H1 (cell line): Measurements from ENCODE around the gene CAPZB. TPM values are rescaled to one million over a fixed set of nuclear protein-coding genes. Genes with fewer than 3 reads are reported as not detected.

Experiments
- CTCF ChIA-PET: fragments of 300-600 bp; sonication (Branson Sonifier 250); formaldehyde crosslinking; loops from one replicate; lab custom pipeline; 2021; ENCODE audit not compliant: partially characterized antibody; lab: Charles Lee
- POLR2A ChIA-PET: fragments of 300-600 bp; sonication (Branson Sonifier 250); formaldehyde crosslinking; loops from one replicate; lab custom pipeline; 2021; ENCODE audit warnings: inconsistent platforms; ENCODE audit not compliant: partially characterized antibody; lab: Charles Lee
- DNase-seq, 2 experiments: peaks; one replicate each; pipeline versions ENCODE4 v3.0.0 to v3.0.0-alpha.2; 2010 to 2022; ENCODE audit warnings: low spot score in 2 of 2, low read depth in 1 of 2, mixed read lengths in 1 of 2
- FAIRE-seq: peaks from 2 replicates; lab custom pipeline; 2011; peaks lifted over from hg19 to GRCh38; lab: Jason Lieb, UNC
- H2AFZ ChIP-seq: 2 replicates; pipeline ENCODE4 v1.8.1; 2012; ENCODE audit warnings: low read length, inconsistent platforms
- H2AK5ac ChIP-seq: 2 replicates; pipeline ENCODE4 v1.6.1; 2013; ENCODE audit warnings: low read depth, low read length
- H2BK120ac ChIP-seq: replicated peaks from 2 replicates; pipeline ENCODE3; 2013; ENCODE audit warnings: low read depth, low read length, inconsistent platforms
- H2BK12ac ChIP-seq: 2 replicates; pipeline ENCODE4 v1.6.1; 2013; ENCODE audit warnings: low read depth, low read length
- H2BK15ac ChIP-seq: 2 replicates; pipeline ENCODE4 v1.6.1; 2013; ENCODE audit warnings: low read length
- H2BK20ac ChIP-seq: 2 replicates; pipeline ENCODE4 v1.6.1; 2013; ENCODE audit warnings: low read length
- H2BK5ac ChIP-seq: 2 replicates; pipeline ENCODE4 v1.6.1; 2013; ENCODE audit warnings: low read depth, low read length
- H3K14ac ChIP-seq: 2 replicates; pipeline ENCODE4 v1.6.1; 2013; ENCODE audit warnings: inconsistent platforms; ENCODE audit not compliant: insufficient read length
- H3K18ac ChIP-seq: 2 replicates; pipeline ENCODE4 v1.6.1; 2013; ENCODE audit warnings: low read length; ENCODE audit errors: extremely low read depth
- H3K23ac ChIP-seq: 2 replicates; pipeline ENCODE4 v1.6.1; 2013; ENCODE audit warnings: inconsistent platforms; ENCODE audit not compliant: insufficient read length
- H3K23me2 ChIP-seq: 2 replicates; pipeline ENCODE4 v1.6.1; 2013; ENCODE audit warnings: low read depth, low read length
- H3K27ac ChIP-seq: 2 replicates; pipeline ENCODE4 v1.6.1; 2011; ENCODE audit warnings: low read depth, low read length, inconsistent platforms
- H3K27me3 ChIP-seq, 4 experiments: replicated peaks in 1 of 4; 1 replicate in 1 of 4; 2 replicates in 3 of 4; pipeline versions ENCODE4 v1.6.1 to v1.8.1; 2011 to 2013; ENCODE audit warnings: low read length in 3 of 4, mild to moderate bottlenecking in 3 of 4, inconsistent platforms in 2 of 4, mixed read lengths in 2 of 4, moderate library complexity in 1 of 4; ENCODE audit not compliant: control insufficient read depth in 3 of 4, insufficient read depth in 3 of 4; ENCODE audit errors: extremely low read depth in 1 of 4
- H3K36me3 ChIP-seq, 4 experiments: 2 replicates each; pipeline versions ENCODE4 v1.6.1 to v1.8.1; 2011 to 2013; ENCODE audit warnings: mild to moderate bottlenecking in 4 of 4, low read length in 3 of 4, moderate library complexity in 2 of 4, control low read depth in 1 of 4, inconsistent platforms in 1 of 4; ENCODE audit not compliant: insufficient read depth in 4 of 4, control insufficient read depth in 2 of 4
- H3K4ac ChIP-seq: replicated peaks from 2 replicates; pipeline ENCODE3; 2013; ENCODE audit warnings: low read length, low read depth, mixed read lengths, inconsistent platforms; ENCODE audit not compliant: insufficient read length
- H3K4me1 ChIP-seq, 4 experiments: replicated peaks in 1 of 4; 1 replicate in 1 of 4; 2 replicates in 3 of 4; pipeline versions ENCODE4 v1.6.1 to v1.8.1; 2011 to 2013; ENCODE audit warnings: low read length in 3 of 4, inconsistent platforms in 2 of 4, mixed read lengths in 1 of 4; ENCODE audit not compliant: insufficient read depth in 4 of 4, control insufficient read depth in 3 of 4
- H3K4me2 ChIP-seq, 2 experiments: 2 replicates each; pipeline versions ENCODE4 v1.6.1 to v1.8.1; 2011 to 2013; ENCODE audit warnings: low read depth in 2 of 2, low read length in 2 of 2, control low read depth in 1 of 2, inconsistent platforms in 1 of 2, mild to moderate bottlenecking in 1 of 2; ENCODE audit not compliant: insufficient read depth in 1 of 2
- H3K4me3 ChIP-seq, 4 experiments: fragments of 200-600, 300-600 bp in 1 of 4; sonication (generic), shearing (Covaris generic), sonication (Bioruptor Twin) in 1 of 4; 2 replicates each; pipeline versions ENCODE4 v1.5.1 to v1.8.1; 2011 to 2016; ENCODE audit warnings: low read length in 4 of 4, low read depth in 3 of 4, control low read depth in 2 of 4, inconsistent platforms in 2 of 4, mild to moderate bottlenecking in 2 of 4, mixed read lengths in 1 of 4, moderate library complexity in 1 of 4; ENCODE audit not compliant: insufficient read depth in 2 of 4; ENCODE audit errors: extremely low read depth in 1 of 4
- H3K56ac ChIP-seq: replicated peaks from 2 replicates; pipeline ENCODE3; 2013; ENCODE audit warnings: low read depth, mild to moderate bottlenecking, mixed read lengths, low read length, inconsistent platforms; ENCODE audit not compliant: insufficient read length
- H3K79me1 ChIP-seq: 2 replicates; pipeline ENCODE4 v1.6.1; 2013; ENCODE audit warnings: low read depth, low read length, control low read depth
- H3K79me2 ChIP-seq, 2 experiments: 2 replicates each; pipeline versions ENCODE4 v1.6.1 to v1.8.1; 2012 to 2013; ENCODE audit warnings: low read length in 2 of 2, mild to moderate bottlenecking in 2 of 2, inconsistent platforms in 1 of 2; ENCODE audit not compliant: insufficient read depth in 2 of 2, control insufficient read depth in 1 of 2
- H3K9ac ChIP-seq, 4 experiments: replicated peaks in 1 of 4; 1 replicate in 1 of 4; 2 replicates in 3 of 4; pipeline versions ENCODE4 v1.6.1 to v1.8.1; 2011 to 2013; ENCODE audit warnings: low read depth in 3 of 4, low read length in 3 of 4, control low read depth in 2 of 4, mild to moderate bottlenecking in 2 of 4, moderate library complexity in 2 of 4, inconsistent platforms in 1 of 4; ENCODE audit errors: extremely low read depth in 1 of 4
- H3K9me3 ChIP-seq, 2 experiments: 2 replicates each; pipeline versions ENCODE4 v1.6.1 to v1.8.1; 2012 to 2013; ENCODE audit warnings: mild to moderate bottlenecking in 2 of 2, moderate library complexity in 2 of 2, control low read depth in 1 of 2, inconsistent platforms in 1 of 2, low read depth in 1 of 2, low read length in 1 of 2, mixed read lengths in 1 of 2; ENCODE audit not compliant: insufficient read depth in 2 of 2
- H4K20me1 ChIP-seq, 2 experiments: replicated peaks in 1 of 2; 2 replicates each; pipeline versions ENCODE3 to v1.8.1; 2011 to 2013; ENCODE audit warnings: inconsistent platforms in 2 of 2, low read length in 2 of 2, mild to moderate bottlenecking in 1 of 2; ENCODE audit not compliant: insufficient read depth in 2 of 2, control insufficient read depth in 1 of 2
- H4K5ac ChIP-seq: 2 replicates; pipeline ENCODE4 v1.6.1; 2013; ENCODE audit warnings: low read length, low read depth, mixed read lengths, inconsistent platforms; ENCODE audit not compliant: insufficient read length
- H4K8ac ChIP-seq: 2 replicates; pipeline ENCODE4 v1.8.0; 2013; ENCODE audit warnings: mild to moderate bottlenecking, moderate library complexity, low read length, inconsistent platforms; ENCODE audit not compliant: insufficient read depth; ENCODE audit errors: extremely low read depth
- H4K91ac ChIP-seq: replicated peaks from 2 replicates; pipeline ENCODE3; 2013; ENCODE audit warnings: low read length, mixed read lengths, inconsistent platforms; ENCODE audit not compliant: insufficient read length
- ATF3 ChIP-seq: IDR thresholded peaks from 2 replicates; pipeline ENCODE4 v1.6.1; 2011; ENCODE audit warnings: low read depth, mild to moderate bottlenecking, low read length; ENCODE audit not compliant: insufficient read depth
- TCF12 ChIP-seq: IDR thresholded peaks from 2 replicates; pipeline ENCODE4 v1.6.1; 2011; ENCODE audit warnings: low read depth, mild to moderate bottlenecking, low read length
- whole genome bisulfite sequencing, 2 experiments: shearing (Covaris generic) in 1 of 2; methylation state at CpG; one replicate each; pipeline versions ENCODE4 v1.1.6 to v1.1.7; 2013 to 2015; ENCODE audit warnings: low lambda C conversion rate in 2 of 2, mixed read lengths in 2 of 2, inconsistent platforms in 1 of 2, low coverage in 1 of 2, missing lambda C conversion rate in 1 of 2; ENCODE audit not compliant: insufficient replicate concordance in 2 of 2, insufficient coverage in 1 of 2, insufficient read length in 1 of 2; ENCODE audit errors: extremely low coverage in 1 of 2, missing lambda C conversion rate in 1 of 2; 5-methylcytosine and 5-hydroxymethylcytosine counted together
- polyA plus RNA-seq, 7 experiments: library from polyadenylated mRNA; depleted of rRNA in 3 of 7; stranded (reverse) in 5 of 7; unstranded in 2 of 7; fragments of >200 nt in 5 of 7; fragments of 200-250 nt in 2 of 7; gene quantifications; 1 replicate in 5 of 7; 2 replicates in 1 of 7; 4 replicates in 1 of 7; pipeline versions ENCODE4 v1.2.1 to v1.2.3, GENCODE V29; 2011 to 2013; ENCODE audit warnings: missing spikeins in 2 of 7, mixed read lengths in 2 of 7
- total RNA-seq: library from RNA; stranded (reverse); fragmentation: NEBNext Ultra II Directional; extraction: Animal tissue kit (Norgen Biotek cat#: 25700); gene quantifications from 2 replicates; pipeline ENCODE4 v1.2.1, GENCODE V29; 2021

The CAPZB gene
- total and polyA plus RNA-seq, 2 of the 8 experiments (the other 6 are each of a cell fraction or from before 2014, with no cell fraction given) = 162 to 371 TPM

GRCh38 chr1:19392221-19392620, 93.1 kb downstream of the CAPZB start:
- Histone ChIP-seq H2BK15ac (no peak overlapping the region), H3K4ac (no peak overlapping the region), H2BK12ac (no peak overlapping the region), H3K27ac (no peak overlapping the region), H3K56ac (no peak overlapping the region), H3K4me3 (no peak overlapping the region), H3K79me1 (peaks cover 25% of the 10 kb centered on the region; the same call in 1 of the 2 replicates), H3K23ac (no peak overlapping the region), H3K79me2 (peaks cover 0 to 87% of the 10 kb centered on the region in 2 experiments; a peak in 2 of 4 replicates), H3K9me3 (no peaks in the 10 kb centered on the region), H3K18ac (no peak overlapping the region), H3K4me2 (no peak overlapping the region), H3K9ac (no peak overlapping the region), H4K5ac (no peak overlapping the region), H3K36me3 (no peaks in the 10 kb centered on the region), H2BK20ac (no peak overlapping the region), H3K23me2 (no peaks in the 10 kb centered on the region), H3K14ac (no peak overlapping the region), H2AFZ (no peak overlapping the region), H4K20me1 (peaks cover 10 to 30% of the 10 kb centered on the region in 2 experiments), H3K4me1 (peaks cover 0 to 10% (median 4%) of the 10 kb centered on the region in 4 experiments; a peak in 5 of 7 replicates), H2BK5ac (no peak overlapping the region), H4K8ac (no peak overlapping the region), H2AK5ac (no peak overlapping the region), H3K27me3 (no peaks in the 10 kb centered on the region), H4K91ac (no peak overlapping the region), H2BK120ac (no peak overlapping the region)
- TF ChIP-seq TCF12 (no peak), ATF3 (no peak)
- FAIRE-seq (no peak), DNase-seq (no peak)
- 93% methylated on average over 6 of the region's 9 CpGs; no CpG with 5 or more reads in 1 of the 2 experiments for WGBS, 2 experiments
- ChIA-PET CTCF (interaction anchor here (0.6 to 5.8 kb wide), 21 partner anchors 12 to 514 kb away, joined by 3 to 97 read pairs (median 4); no protein-coding TSS in a partner anchor), POLR2A (interaction anchor here (1.0 kb wide), 1 partner anchor 10 kb away, joined by 3 read pairs; no protein-coding TSS in a partner anchor)
